Skeletal muscle cell (primary cell): ENCODE results near the gene R3HCC1L.
A peak's percentile ranks its signal among the peaks of the same experiment; 100 is the strongest.
"Not testable (repeated sequence)": the region's sequence is repeated elsewhere in the genome, so short reads cannot be mapped to it uniquely, and the experiment has no call there.

Experiments
- DNase-seq: peaks from one replicate; pipeline ENCODE4 v3.0.0-alpha.2; 2010; ENCODE audit warnings: low read depth
- H3K4me3 ChIP-seq: 2 replicates; pipeline ENCODE4 v1.5.1; 2011; ENCODE audit warnings: low read depth, mild to moderate bottlenecking, control low read depth, low read length, moderate library complexity

The R3HCC1L gene

GRCh38 chr10:98125940-98126631 is 8.4 kb upstream of the R3HCC1L start:
- DNase-seq, result no peak
- no peak overlapping the region for H3K4me3 ChIP-seq

- no peak overlapping the region for H3K4me3 ChIP-seq
- DNase-seq, result no peak
These were observed 5.7 kb upstream of the R3HCC1L start for GRCh38 chr10:98128802-98129201.

DNA sequence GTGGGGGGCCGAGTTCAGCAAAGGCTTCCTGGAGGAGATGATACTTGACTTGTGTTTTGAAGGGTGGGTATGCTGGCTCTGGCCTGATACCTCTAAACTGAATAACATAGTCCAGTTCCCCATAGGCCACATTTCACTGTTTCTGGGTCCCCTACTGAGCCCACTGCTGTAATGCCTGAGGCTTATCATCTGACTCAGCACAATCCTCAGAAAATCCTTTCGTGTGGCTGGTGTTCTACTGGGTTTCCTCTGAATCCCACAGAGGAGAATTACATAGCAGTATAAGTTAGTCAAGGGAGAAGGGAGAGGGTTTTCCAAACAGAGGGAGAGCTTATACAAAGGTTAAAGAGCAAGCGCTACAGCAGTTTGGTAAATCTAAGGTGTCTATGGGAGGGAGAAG is 2.8 kb upstream of the R3HCC1L start:
- H3K4me3 ChIP-seq, result no peak overlapping the region
- DNase-seq, result no peak

GRCh38 chr10:98133075-98133752 is 1.2 kb upstream of the R3HCC1L start:
- H3K4me3 ChIP-seq, DNase-seq: not testable (repeated sequence)

- no peak for DNase-seq
- peak overlapping the region; percentile 95 for H3K4me3 ChIP-seq
These were observed 383 bp upstream of the R3HCC1L start for GRCh38 chr10:98134117-98134430.

DNA sequence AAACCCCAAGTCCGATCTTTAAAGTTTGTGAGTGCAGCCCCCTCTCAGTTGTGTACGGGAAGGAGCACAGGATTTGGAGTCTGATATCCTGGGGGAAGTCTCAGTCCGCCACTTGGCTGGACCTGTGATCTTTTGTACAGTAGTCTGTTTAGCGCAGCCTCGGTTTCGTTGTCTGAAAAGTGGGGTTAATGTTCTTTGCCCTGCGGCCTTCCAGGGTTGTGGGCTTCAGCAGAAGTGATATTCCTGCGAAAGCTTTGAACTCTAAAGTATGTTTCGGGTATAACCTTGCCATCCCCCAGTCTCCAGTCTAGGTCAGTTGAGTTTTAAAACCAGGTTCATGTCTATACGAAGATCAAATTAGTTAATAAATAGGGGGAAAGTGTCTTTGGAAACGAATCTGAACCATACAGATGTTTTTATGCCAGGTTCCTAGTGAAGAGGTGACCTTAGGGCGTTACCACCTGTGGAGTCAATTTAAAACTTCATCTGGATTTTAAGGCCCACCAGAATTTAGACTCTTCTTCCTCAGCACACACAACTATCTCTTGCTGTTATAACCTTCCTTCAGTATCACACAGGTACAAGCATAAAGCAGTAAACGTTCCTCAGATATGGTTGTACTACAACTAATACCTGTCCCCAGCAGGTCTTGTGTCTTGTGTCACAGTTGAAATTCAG is 904 bp downstream of the R3HCC1L start:
- peak overlapping the region; percentile 95 for H3K4me3 ChIP-seq
- no peak for DNase-seq

DNA sequence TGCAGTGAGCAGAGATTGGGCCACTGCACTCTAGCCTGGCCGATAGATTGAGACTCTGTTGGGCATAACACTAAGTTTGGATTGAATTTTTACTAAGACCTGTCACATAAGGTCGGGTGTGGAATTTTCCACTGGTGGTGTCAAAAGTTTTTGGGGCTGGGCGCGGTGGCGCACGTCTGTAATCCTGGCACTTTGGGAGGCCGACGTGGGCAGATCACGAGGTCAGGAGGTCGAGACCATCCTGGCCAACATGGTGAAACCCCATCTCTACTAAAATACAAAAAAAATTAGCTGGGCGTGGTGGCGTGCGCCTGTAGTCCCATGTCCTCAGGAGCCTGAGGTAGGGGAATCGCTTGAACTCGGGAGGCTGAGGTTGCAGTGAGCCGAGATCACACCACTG is 2.3 kb downstream of the R3HCC1L start:
- not testable (repeated sequence) for DNase-seq, H3K4me3 ChIP-seq

- no peak overlapping the region for H3K4me3 ChIP-seq
These were observed 3.6 kb downstream of the R3HCC1L start for GRCh38 chr10:98138031-98138430.

DNA sequence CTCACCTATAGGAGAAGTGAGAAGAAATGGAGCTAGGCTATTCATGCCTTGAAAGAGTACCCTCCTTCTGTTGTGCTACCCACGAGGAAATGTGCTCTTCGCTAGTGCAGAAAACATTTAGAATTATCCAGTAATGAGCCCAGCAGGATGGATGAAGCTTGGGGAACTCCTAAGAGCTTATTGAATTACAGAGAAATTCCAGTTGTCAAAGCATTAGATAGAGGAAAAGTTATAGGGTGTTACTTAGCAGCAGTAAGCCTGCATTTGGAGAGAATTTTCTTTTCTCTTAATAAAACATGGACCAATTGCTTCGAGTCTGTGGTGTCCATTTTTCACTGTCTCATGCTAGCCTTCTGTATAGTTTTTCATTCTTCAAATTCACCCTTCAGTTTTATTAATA is 5.0 kb downstream of the R3HCC1L start:
- no peak for DNase-seq
- no peak overlapping the region for H3K4me3 ChIP-seq

More at GRCh38 chr10:98138031-98138430, 3.6 kb downstream of the R3HCC1L start:
- DNase-seq, result no peak

DNA sequence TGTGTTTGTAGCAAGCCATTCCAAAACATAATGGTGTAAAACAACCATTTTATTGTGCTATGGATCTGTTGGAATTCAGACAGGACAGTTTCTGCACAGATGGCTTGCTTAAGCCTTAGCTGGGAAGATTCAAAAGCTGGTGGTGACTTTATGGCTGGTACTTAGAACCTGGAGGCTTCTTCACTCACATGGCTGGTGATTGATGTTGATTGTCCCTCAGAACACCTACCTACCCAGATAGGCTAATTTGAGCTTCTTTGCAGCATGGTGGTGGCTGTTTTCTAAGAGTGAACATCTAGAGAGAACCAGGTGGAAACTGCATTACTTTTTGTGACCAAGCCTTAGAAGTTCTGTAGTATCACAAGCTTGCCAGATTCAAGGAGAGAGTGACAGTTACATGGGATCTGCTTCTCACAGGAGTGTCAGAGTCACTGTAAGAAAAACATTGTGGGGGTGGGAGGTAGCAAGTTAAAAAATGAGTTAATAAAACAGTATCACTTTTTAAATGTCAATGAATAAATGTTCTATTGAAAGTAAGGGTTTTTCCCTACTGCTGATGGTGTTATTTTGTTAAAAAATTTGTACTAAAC is 7.1 kb downstream of the R3HCC1L start:
- DNase-seq, result no peak

DNA sequence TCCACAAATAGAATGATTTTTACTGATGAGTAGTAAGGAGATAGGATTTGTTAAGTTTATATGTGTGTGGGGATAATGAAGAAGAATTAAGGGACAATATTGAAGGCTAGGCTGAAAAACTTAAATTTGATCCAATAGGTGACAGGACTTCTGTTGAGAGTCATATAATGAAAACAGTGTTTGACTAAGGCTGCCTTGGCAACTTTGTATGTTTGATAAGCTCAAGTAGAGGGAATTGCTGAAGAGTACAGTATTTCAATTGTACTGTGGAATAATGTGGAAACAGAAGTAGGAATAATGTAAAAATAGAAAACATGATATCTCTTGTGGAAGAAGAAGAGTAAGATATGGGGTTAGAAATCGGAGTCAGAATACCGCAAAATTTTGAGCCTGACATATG is 10.5 kb downstream of the R3HCC1L start:
- H3K4me3 ChIP-seq, result no peak overlapping the region
- DNase-seq, result no peak

More for the DNA sequence above, 7.1 kb downstream of the R3HCC1L start:
- no peak overlapping the region for H3K4me3 ChIP-seq

DNA sequence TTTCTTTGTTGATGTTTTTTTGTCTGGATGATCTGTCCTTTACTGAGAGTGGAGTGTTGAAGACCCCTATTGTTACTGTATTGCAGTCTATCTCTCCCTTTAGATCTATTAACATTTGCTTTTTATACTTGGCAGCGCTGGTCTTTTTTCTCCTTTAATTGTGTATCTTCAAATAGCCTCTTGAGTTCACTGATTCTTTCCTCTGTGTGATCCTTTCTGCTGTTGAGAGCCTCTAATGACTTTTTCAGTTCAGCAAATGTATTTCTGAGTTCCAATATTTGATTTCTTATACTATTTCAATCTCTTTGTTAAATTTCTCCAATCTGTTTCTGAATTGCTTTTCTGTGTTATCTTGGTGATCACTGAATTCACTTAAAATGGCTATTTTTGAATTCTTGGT is 15.4 kb downstream of the R3HCC1L start:
- no peak for DNase-seq
- no peak overlapping the region for H3K4me3 ChIP-seq

DNA sequence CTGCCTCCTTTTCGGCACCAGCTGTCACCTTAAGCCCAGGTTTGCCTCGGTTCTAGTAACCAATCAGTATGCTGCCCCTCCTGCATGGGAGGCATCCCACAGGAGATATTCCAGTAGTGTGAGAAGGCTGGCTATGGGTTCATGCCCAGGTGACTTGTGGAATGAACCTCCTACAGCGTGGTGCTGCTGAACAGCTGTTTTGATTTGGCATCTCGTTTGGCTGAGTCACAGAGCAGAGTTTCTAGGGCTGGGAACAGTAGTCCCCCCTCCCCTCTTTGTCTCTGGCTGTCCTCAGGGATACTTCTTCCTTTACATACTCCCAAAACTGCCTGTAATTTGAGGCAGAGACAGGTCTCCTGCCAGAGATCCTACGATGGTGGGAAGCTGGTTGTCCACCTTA is 16.1 kb downstream of the R3HCC1L start:
- DNase-seq, result no peak
- H3K4me3 ChIP-seq, result no peak overlapping the region

DNA sequence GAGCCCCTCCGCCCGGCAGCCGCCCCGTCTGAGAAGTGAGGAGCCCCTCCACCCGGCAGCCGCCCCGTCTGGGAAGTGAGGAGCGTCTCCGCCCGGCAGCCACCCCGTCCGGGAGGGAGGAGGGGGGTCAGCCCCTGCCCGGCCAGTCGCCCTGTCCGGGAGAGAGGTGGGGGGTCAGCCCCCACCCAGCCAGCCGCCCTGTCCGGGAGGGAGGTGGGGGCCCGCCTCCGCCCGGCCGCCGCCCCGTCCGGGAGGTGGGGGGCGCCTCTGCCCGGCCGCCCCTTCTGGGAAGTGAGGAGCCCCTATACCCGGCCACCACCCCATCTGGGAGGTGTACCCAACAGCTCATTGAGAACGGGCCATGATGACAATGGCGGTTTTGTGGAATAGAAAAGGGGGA is 18.3 kb downstream of the R3HCC1L start:
- DNase-seq, H3K4me3 ChIP-seq: not testable (repeated sequence)

DNA sequence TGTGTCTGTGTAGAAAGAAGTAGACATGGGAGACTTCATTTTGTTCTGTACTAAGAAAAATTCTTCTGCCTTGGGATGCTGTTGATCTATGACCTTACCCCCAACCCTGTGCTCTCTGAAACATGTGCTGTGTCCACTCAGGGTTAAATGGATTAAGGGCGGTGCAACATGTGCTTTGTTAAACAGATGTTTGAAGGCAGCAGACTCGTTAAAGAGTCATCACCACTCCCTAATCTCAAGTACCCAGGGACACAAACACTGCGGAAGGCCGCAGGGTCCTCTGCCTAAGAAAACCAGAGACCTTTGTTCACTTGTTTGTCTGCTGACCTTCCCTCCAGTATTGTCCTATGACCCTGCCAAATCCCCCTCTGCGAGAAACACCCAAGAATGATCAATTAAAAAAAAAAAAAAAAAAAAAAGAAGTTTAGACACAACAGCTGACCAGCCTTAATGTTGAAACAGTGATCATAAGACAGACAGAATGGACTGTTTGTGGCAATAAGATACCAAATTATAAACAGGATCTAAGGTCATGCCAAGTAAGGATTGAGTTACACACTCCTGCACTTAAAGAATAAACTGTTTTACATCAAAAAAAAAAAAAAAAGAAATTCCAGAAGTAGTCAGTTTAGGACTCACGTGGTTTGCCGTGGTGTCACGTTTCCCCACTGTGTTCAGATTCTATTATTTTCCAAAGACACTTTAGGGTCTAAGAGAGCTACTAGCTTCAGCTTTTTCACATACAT is 18.9 kb downstream of the R3HCC1L start:
- not testable (repeated sequence) for H3K4me3 ChIP-seq, DNase-seq

DNA sequence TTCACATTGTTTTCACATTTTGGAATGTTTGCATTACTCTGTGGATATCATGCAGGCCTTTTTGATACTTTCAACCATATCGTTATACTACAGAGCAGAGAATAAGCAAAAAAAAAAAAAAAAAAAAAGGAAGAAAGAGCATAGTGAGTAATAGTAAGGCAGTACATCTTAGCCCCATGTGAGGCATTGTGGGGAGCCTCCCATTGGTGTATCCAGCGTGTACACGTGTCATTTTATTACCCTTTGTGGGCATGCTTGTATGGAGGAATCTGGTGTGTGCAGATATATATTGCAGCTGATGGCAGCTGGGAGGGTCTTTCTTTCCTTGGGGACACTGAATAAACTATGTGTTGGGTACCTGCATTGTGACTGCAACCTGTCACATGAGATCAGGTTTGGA is 19.6 kb downstream of the R3HCC1L start:
- no peak for DNase-seq
- H3K4me3 ChIP-seq, result no peak overlapping the region

DNA sequence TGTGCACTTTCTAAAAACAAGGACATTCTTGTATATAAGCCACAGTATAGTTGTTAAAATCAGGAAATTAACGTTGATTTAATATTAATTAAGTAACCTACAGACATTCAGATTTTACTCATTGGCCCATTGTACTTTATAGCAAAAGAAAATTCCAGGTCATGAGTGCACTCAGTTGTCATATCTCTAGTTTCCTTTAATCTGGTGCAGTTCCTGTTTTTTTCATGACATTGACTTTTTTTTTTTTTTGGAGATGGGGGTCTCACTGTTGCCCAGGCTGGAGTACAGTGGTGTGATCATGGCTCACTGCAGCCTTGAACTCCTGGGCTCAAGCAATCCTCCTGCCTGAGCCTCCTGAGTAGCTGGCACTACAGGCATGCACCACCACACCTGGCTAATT is 24.1 kb downstream of the R3HCC1L start:
- DNase-seq, result no peak

DNA sequence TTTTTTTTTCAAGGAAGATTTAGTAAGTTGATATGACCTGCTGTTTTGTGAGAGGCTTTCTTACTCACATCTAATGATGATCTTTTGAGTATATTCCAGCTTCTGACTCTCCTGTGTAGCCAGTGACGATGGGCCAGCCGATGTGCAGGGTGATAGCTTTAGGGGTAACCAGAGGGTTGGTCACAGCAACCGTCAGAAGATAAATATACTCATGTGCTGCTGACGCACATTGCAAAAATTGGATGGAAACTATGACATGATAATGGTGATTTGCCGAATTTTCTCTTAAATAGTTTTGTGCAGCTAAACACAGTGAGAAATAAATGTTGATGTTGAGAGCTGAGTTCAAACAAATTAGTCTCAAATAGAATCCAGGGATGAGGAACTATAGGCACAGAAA is 29.5 kb downstream of the R3HCC1L start:
- no peak for DNase-seq
- H3K4me3 ChIP-seq, result no peak overlapping the region

More for the DNA sequence above, 24.1 kb downstream of the R3HCC1L start:
- no peak overlapping the region for H3K4me3 ChIP-seq

GRCh38 chr10:98167191-98167590 is 32.7 kb downstream of the R3HCC1L start:
- H3K4me3 ChIP-seq, result no peak overlapping the region
- no peak for DNase-seq

GRCh38 chr10:98168147-98168546 is 33.7 kb downstream of the R3HCC1L start:
- no peak for DNase-seq
- H3K4me3 ChIP-seq, result no peak overlapping the region
